Nephron (organoid): ENCODE results near the gene EPSTI1.
A peak's percentile ranks its signal among the peaks of the same experiment; 100 is the strongest.

Experiments
- H3K27ac Mint-ChIP-seq, 3 experiments: 2 replicates each; pipeline ENCODE4 v1.8.0; 2020; ENCODE audit warnings: mixed read lengths in 3 of 3, mild to moderate bottlenecking in 2 of 3, moderate library complexity in 1 of 3
- H3K27me3 Mint-ChIP-seq: 2 replicates; pipeline ENCODE4 v1.8.0; 2021; ENCODE audit warnings: low read depth, mild to moderate bottlenecking, moderate library complexity, mixed read lengths
- H3K36me3 Mint-ChIP-seq: 2 replicates; pipeline ENCODE4 v1.8.0; 2020; ENCODE audit warnings: low read depth, mixed read lengths
- H3K4me1 Mint-ChIP-seq: 2 replicates; pipeline ENCODE4 v1.8.0; 2020; ENCODE audit warnings: mixed read lengths
- H3K4me3 Mint-ChIP-seq, 3 experiments: 2 replicates each; pipeline ENCODE4 v1.8.0; 2020; ENCODE audit warnings: mild to moderate bottlenecking in 3 of 3, mixed read lengths in 3 of 3, moderate library complexity in 2 of 3
- H3K9me3 Mint-ChIP-seq: 2 replicates; pipeline ENCODE4 v1.8.0; 2020; ENCODE audit warnings: mixed read lengths
- CTCF ChIP-seq, 3 experiments: fragments of 200-600 bp; sonication (generic); IDR thresholded peaks; one replicate each; pipeline ENCODE4 v1.5.0; 2021; ENCODE audit warnings: antibody characterized with exemption in 3 of 3; ENCODE audit not compliant: unreplicated experiment in 3 of 3

EPSTI1 gene

DNA sequence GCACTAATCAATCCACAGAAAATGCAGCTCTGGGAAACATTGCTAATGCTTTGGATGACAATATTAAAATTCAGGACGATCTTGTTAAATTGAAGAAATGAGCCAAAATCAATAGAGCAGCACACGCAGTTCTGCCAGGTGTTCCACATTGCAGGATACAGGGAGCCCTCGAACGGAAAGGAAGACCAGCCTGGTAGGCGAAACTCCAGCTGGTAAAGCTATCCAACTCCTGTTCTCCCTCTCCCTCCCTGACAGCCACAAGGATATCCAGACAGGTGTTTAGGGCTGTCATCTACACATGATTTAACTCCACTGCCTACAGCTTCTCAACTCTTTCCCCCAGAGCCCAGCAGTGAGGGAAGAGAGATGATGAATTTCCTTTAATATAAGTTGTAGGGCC lies 67.7 kb downstream of the EPSTI1 start:
- no peak overlapping the region for H3K27ac Mint-ChIP-seq
- H3K27me3 Mint-ChIP-seq, result no peaks in the 10 kb centered on the region
- H3K4me3 Mint-ChIP-seq, result no peak overlapping the region
- peaks cover 4% of the 10 kb centered on the region for H3K36me3 Mint-ChIP-seq
- TF ChIP-seq CTCF (IDR thresholded peaks at IDR 0.05; ENCODE audit: unreplicated experiment in 3 of 3), result no peak
- H3K9me3 Mint-ChIP-seq, result peaks cover 5% of the 10 kb centered on the region
- H3K4me1 Mint-ChIP-seq, result peaks cover 10% of the 10 kb centered on the region

- H3K9me3 Mint-ChIP-seq, result peaks cover 2% of the 10 kb centered on the region
- no peak overlapping the region for H3K27ac Mint-ChIP-seq
- H3K36me3 Mint-ChIP-seq, result peaks cover 2% of the 10 kb centered on the region
- TF ChIP-seq CTCF (IDR thresholded peaks at IDR 0.05; ENCODE audit: unreplicated experiment in 3 of 3), result no peak
- H3K27me3 Mint-ChIP-seq, result no peaks in the 10 kb centered on the region
- H3K4me1 Mint-ChIP-seq, result no peaks in the 10 kb centered on the region
- H3K4me3 Mint-ChIP-seq, result no peak overlapping the region
Measured at GRCh38 chr13:42907745-42908144, 84.3 kb downstream of the EPSTI1 start.

GRCh38 chr13:42906257-42906656 lies 85.8 kb downstream of the EPSTI1 start:
- Mint-ChIP-seq H3K4me1 (no peaks in the 10 kb centered on the region), H3K36me3 (no peaks in the 10 kb centered on the region), H3K27me3 (no peaks in the 10 kb centered on the region), H3K4me3 (no peak overlapping the region), H3K27ac (peak overlapping the region in 2 of 3 experiments; percentile 18 to 72), H3K9me3 (no peaks in the 10 kb centered on the region)
- no peak for TF ChIP-seq CTCF (IDR thresholded peaks at IDR 0.05; ENCODE audit: unreplicated experiment in 3 of 3)

DNA sequence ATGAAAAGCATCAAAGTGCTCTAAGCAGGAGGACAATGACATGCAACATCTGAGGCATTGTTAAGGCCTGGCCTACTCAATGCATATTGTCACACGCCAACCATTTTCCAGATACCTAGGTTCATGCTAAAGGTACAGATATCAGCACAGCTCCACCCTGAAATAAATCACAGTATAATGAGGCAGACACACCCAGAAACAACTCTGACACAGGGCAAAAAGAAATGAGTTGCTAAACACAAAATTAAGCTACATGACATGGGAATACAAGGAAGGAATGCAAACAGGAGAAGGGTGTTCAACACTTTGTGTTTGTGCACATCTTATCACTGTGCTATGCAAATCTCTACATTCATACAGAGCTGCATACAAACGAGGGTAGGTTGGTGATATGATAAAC lies 86.5 kb downstream of the EPSTI1 start:
- Mint-ChIP-seq H3K27me3 (no peaks in the 10 kb centered on the region), H3K36me3 (no peaks in the 10 kb centered on the region), H3K9me3 (no peaks in the 10 kb centered on the region), H3K4me3 (no peak overlapping the region), H3K4me1 (no peaks in the 10 kb centered on the region), H3K27ac (peak overlapping the region in 1 of 3 experiments; percentile 24)
- TF ChIP-seq CTCF (IDR thresholded peaks at IDR 0.05; ENCODE audit: unreplicated experiment in 3 of 3), result no peak

DNA sequence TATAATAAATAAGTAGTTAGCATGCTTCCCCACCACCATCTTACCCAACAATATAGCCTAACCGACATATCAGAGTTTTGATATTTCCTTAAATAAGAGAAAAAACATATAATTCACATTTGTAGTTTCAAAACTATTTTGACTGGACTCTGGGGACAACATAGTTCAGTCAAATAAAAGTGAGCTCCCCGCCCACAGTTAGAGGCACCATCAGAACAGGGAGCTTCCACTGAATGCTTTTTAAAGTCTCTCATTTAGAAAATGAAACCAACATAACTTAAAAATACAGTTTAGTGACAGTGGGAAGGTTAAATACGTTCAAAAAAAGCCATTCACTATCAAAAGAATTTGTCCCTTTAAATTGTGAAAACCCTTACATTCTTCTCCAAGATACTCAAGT lies 92.8 kb downstream of the EPSTI1 start:
- Mint-ChIP-seq H3K27ac (no peak overlapping the region), H3K4me3 (no peak overlapping the region), H3K36me3 (no peaks in the 10 kb centered on the region), H3K27me3 (no peaks in the 10 kb centered on the region), H3K9me3 (no peaks in the 10 kb centered on the region), H3K4me1 (peaks cover 21% of the 10 kb centered on the region)
- TF ChIP-seq CTCF (IDR thresholded peaks at IDR 0.05; ENCODE audit: unreplicated experiment in 3 of 3), result no peak

- Mint-ChIP-seq H3K9me3 (no peaks in the 10 kb centered on the region), H3K36me3 (no peaks in the 10 kb centered on the region), H3K4me1 (peaks cover 21% of the 10 kb centered on the region), H3K27ac (peak overlapping the region in 2 of 3 experiments; percentile 18 to 73), H3K27me3 (no peaks in the 10 kb centered on the region), H3K4me3 (no peak overlapping the region)
- TF ChIP-seq CTCF (IDR thresholded peaks at IDR 0.05; ENCODE audit: unreplicated experiment in 3 of 3), result no peak
Measured at GRCh38 chr13:42895776-42896175, 96.3 kb downstream of the EPSTI1 start.
